Measurements from ENCODE around the gene PAAF1. TPM values are rescaled to one million over a fixed set of nuclear protein-coding genes. Genes with fewer than 3 reads are reported as not detected.

The PAAF1 gene
- total RNA-seq (10 to 100 TPM in 5 of 6 donors, 1 to 10 TPM in 1; 9.8 to 15.9 (median 11.4) TPM), polyA plus RNA-seq (10 to 100 TPM in 1 of 2 donors, 1 to 10 TPM in 1; 8.0 to 15.0 TPM)

- Histone ChIP-seq H3K36me3 (peaks cover 0 to 21% (median 3%) of the 10 kb centered on the region in 3 donors), H3K4me1 (peaks cover 8 to 22% (median 13%) of the 10 kb centered on the region in 3 donors), H3K4me3 (peak within 1 kb of the TSS; percentile 52 to 68 (median 64)), H3K27me3 (no peaks in the 10 kb centered on the region), H3K9me3 (no peaks in the 10 kb centered on the region), H3K27ac (peak within 1 kb of the TSS; percentile 56 to 82 (median 75))
- intact Hi-C loops (cut with DNase I) = no loop called here
- DNase-seq (peak; percentile 91 to 97 (median 94)), FAIRE-seq (no peak), ATAC-seq (peak; percentile 98 to 100 (median 98))
- 0% methylated on average over 57 of the region's 57 CpGs for WGBS, 2 donors
- TF ChIP-seq CTCF (IDR thresholded peaks at IDR 0.05) = no peak
Measured at GRCh38 chr11:73876424-73877310, at the start of gene PAAF1, which contains the start of gene COA4. TSS of gene PAAF1 (plus strand) at chr11:73876999. CDS start at chr11:73877022, 23 bp downstream. TSS of gene COA4 (minus strand) at chr11:73876846. CDS start at chr11:73873378, 3,468 bp downstream.

GRCh38 chr11:73830261-73830660 is 46.5 kb upstream of the PAAF1 start:
- intact Hi-C loops (cut with DNase I) = no loop called here
- 73 to 76% methylated on average over 1 of the region's 1 CpG for WGBS, 2 donors

GRCh38 chr11:73833067-73833466 is 43.7 kb upstream of the PAAF1 start:
- 87 to 93% methylated on average over 2 of the region's 2 CpGs for WGBS, 2 donors
- intact Hi-C loops (cut with DNase I) = no loop called here
- Histone ChIP-seq H3K36me3 (peaks cover 0 to 5% (median 0%) of the 10 kb centered on the region in 3 donors), H3K4me1 (no peaks in the 10 kb centered on the region), H3K9me3 (no peaks in the 10 kb centered on the region), H3K4me3 (no peak overlapping the region), H3K27me3 (no peaks in the 10 kb centered on the region), H3K27ac (no peak overlapping the region)
- ATAC-seq (no peak), DNase-seq (no peak), FAIRE-seq (no peak)
- no peak for TF ChIP-seq CTCF (IDR thresholded peaks at IDR 0.05)

More at GRCh38 chr11:73830261-73830660, 46.5 kb upstream of the PAAF1 start:
- no peaks in the 10 kb centered on the region for H3K27me3 ChIP-seq
- no peak for TF ChIP-seq CTCF (IDR thresholded peaks at IDR 0.05)
- no peak for ATAC-seq
- H3K36me3 ChIP-seq = peaks cover 0 to 5% (median 0%) of the 10 kb centered on the region in 3 donors
- no peaks in the 10 kb centered on the region for H3K4me1 ChIP-seq
- H3K9me3 ChIP-seq = no peaks in the 10 kb centered on the region
- no peak overlapping the region for H3K27ac ChIP-seq
- no peak overlapping the region for H3K4me3 ChIP-seq
- no peak for FAIRE-seq
- no peak for DNase-seq

GRCh38 chr11:73838443-73839122 is 38.2 kb upstream of the PAAF1 start:
- H3K36me3 ChIP-seq = peaks cover 0 to 1% (median 0%) of the 10 kb centered on the region in 3 donors
- H3K4me1 ChIP-seq = no peaks in the 10 kb centered on the region
- no peaks in the 10 kb centered on the region for H3K9me3 ChIP-seq
- 74 to 76% methylated on average over 3 of the region's 3 CpGs for WGBS, 2 donors
- FAIRE-seq (no peak), ATAC-seq (no peak), DNase-seq (no peak)
- no peaks in the 10 kb centered on the region for H3K27me3 ChIP-seq
- H3K27ac ChIP-seq = no peak overlapping the region
- no peak overlapping the region for H3K4me3 ChIP-seq
- no peak for TF ChIP-seq CTCF (IDR thresholded peaks at IDR 0.05)
- intact Hi-C loops (cut with DNase I) = no loop called here
